GM19043 (cell line): ENCODE measurements around the gene UQCR11.

ENCODE experiments used
- ATAC-seq: cut with Tn5 transposase; IDR thresholded peaks from one replicate; pipeline ENCODE4 v1.9.1; 2021; ENCODE audit warnings: low read depth; ENCODE audit not compliant: unreplicated experiment

Gene UQCR11

DNA sequence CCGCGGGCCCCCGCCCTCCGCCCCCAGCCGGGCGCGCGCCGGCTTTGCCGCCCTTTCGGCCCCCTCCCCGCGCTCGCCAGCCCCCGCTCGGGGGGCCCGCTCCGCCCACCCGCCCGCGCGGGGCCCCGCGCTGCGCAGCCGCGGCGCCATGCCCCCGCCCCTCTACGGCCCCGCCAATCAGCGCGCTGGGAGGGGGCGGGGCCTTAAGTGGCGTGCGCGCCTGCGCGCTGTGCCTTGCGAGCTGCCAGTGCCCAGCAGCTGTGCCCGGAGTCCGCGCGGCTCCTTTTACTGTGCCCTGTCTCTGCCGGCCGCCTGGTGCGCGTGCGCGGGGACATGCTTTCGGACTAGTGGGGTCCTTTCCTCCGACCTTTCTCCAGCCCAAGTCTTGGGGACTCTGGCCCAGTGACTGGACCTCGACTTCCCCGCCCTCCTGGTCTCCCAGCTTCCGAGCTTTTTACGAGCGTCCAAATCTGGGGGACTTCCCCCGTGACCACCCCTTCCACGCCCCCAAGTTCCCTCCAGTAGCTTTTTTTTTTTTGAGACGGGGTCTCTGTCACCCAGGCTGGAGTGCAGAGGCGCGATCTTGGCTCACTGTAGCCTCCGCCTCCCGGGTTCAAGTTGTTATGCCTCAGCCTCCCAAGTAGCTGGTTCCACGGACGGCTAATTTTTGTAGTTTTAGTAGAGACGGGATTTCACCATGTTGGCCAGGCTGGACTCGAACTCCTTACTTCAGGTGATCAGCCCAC lies 12.3 kb downstream of the UQCR11 start, which contains the start of gene MBD3:
MBD3 (minus strand) TSS at position 111 of the 746 bp plus-strand sequence. CDS start 234 bp downstream, outside the sequence.
- peak; percentile 52 for ATAC-seq

DNA sequence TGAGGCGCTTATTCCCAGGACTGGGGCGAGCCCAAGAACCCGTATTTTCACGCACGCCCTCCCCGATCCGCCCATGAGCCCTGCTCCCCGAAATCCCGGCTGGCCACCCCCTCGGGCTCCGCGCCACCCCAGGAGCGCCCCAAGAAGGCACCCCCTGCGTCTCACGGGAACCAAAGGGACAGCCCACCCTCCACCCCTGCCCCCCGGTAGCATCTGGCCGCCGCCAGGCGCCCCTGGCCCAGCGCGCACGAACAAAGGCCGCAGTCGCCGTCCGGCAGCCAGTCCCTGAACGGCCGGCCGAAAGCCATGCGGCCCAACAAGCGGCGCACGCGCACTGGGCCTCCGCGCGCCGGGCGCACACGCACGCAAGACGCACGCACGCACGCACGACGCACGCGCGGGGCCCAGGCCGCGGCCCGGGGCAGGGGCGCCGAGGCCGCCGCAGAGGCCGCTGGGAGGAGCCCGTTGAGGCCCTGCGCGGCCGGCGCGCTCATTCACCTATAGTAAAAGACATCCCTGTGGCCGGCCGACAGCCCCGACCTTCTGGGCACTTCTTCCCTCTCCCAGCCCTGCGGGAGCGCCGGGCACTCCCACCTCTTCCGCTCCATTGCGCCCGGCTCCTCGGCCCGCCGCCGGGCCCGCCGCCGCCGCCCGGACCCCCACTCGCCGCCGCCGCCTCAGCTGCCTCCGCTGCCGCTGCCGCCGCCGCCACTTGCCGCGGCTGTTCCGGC lies 13.1 kb downstream of the UQCR11 start:
- ATAC-seq = peak; percentile 50

DNA sequence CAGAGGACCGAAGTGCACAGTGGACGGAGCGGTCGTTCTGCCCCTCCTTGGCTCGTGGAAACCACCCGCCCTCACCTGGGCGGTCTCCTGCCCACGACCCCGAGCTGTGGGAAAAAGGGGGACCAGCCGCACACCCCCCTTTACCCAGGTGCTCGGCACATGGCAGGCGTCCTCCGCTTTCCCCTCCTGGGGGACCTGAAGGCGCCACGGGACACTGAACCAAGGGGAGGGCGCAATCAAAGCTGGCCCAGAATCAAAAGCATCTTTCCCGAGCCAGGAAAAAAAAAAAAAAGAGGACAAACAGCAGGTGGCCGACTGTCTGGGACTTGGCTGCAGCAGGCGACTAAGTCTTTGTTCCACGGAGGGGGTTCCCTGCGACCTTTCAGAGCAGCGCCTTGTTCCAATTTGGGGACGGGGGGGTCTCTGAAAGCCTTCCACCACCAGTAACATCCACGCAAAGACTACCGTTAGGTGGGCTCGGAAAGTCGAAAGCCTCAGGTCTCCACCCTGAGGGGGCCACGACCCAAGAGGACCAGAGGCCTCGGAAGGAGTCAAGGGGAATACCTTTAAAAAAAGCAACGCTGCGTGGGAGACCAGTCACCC lies 13.7 kb downstream of the UQCR11 start:
- ATAC-seq = no peak

DNA sequence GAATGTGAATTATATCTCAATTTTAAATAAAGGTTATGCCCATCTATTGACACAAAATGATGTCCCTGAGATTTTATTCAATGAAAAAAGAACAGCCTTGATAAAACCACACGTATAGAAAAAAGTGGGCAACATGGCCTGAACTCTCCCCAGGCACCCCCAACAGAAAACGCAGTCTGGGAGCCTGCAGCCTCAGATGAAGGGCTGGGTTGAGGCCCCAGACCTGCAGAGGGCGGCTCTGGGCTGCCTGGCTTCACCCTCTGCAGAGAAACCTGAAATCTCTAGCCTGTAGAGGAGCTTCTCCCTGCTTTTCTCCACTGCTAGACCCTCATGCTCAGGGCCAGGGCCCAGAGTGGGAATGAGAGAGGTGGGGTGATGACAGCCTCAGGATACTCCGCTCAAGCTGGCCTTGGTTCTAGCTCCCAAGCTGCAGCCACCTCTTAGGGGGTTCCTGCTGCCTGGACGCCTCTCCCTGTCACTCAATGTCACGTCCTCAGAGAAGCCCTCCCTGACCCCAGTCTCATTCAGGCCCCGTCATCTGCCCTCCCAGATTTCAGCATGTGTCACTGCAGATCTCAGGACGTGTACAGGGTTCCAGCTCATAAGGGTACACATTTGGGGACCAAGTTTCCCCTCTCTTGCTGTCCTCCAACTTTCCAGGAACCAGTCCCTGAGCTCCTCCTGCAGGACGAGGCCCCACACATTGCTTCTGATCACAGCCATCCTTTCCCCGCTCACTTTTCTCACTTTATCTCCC lies 14.4 kb downstream of the UQCR11 start:
- ATAC-seq = no peak

DNA sequence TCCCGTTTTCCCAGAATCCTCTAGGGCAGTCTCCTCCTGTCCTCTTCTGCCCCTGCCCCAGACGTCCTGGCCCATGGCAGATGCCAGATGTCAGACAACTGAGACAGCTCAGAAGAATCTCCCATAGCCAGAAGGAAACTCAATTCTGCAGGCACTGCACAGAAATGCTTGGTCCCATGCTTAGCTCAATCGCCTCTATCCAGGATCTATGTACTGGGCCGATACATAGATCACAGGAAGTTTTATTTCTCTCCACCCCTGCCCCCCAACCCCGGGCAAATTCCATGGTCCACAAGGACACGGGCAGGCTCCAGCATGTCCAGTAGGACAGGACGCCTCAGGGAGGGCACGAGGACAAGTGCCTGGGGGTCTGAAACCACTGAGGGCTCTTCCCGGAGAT lies 17.4 kb downstream of the UQCR11 start:
- ATAC-seq = no peak

DNA sequence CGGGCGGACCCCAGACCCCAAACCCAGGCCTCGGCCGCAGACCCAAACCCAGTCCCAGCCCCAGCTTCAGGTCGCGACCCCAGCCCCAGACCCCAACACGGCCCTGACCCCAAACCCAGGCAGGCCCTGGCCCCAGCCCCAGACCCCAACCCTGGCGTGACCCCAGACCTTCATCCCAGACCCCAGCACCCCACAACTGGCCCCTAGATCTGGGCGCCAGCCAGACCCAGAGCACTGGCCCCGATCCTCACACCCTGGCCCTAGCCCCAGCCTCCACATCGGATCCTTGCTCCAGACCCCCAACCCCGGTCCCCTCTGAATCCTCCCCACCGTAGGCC lies 20.1 kb downstream of the UQCR11 start:
- no peak for ATAC-seq

DNA sequence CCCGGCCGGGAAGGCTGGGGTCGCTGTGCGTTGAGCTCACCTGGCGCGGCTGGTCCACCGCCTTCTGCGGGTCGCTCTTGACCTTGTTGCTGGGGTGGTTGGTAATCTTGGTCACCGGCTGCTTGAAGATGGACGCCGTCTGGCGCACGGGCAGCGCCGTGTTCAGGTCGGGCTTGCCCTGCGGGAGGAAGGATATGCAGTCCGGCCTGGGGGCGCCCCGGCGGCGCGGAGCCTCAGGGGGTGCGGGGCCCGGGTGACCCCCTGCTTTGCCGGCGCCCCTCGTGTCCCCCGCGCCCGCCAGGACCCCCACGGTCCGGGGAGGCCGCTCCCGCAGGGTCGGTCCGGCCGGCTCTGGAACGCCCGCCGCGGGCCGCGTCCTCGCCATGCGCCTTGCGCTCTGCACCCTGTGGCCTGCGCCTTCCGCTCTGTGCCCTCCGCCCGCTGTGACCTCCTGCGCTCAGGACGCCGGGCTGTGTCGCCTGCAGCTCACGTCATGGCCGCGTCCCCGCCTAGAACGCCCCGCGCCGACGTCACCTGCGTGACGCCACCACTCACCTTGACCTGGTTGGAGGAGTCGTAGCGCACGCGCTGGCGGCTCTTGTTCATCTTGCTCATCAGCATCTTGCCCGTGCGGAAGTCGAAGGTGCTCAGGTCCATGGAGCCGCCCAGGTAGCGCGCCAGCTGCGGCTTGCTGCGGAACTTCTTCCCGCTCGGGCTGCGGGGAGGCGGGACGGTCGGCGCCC lies 20.6 kb downstream of the UQCR11 start:
- ATAC-seq = no peak

DNA sequence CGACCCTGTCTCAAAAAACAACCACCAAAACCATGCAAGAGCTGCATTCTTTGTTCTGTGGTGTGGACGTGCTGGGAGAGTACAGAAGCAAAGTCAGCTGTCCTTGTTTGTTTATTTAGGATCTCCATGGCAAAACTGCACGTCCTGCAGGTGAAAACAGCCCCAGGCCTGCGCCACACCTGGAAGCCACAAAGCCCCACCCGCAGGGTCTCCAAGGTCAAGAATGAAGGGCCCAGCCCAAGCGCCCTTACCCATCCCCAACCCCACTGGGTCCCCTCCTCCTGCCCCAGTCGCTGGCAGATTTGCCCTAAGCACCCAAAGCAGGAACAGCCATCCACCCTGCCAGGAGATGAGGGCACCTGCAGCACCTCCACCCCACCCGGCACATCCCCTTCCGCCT lies 23.1 kb downstream of the UQCR11 start:
- ATAC-seq = no peak

DNA sequence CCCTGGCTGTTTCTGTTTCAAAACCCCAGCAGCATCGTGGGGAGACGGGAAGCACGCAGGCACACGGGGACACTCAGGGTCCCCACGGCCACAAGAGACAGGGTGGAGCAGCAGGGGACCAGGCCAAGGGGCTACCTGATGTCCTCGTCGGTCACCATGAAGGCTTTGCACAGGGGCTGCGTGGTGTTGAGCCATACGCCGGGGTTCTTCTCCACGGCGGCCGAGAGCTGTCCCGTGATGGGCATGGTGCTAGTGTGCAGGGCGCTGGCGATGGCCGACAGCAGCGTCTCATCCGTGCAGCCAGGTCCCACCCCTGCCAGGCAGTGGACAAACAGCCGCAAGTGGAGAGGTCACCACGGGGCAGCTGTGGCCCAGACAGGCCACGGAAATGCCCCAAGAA lies 24.3 kb downstream of the UQCR11 start:
- no peak for ATAC-seq

DNA sequence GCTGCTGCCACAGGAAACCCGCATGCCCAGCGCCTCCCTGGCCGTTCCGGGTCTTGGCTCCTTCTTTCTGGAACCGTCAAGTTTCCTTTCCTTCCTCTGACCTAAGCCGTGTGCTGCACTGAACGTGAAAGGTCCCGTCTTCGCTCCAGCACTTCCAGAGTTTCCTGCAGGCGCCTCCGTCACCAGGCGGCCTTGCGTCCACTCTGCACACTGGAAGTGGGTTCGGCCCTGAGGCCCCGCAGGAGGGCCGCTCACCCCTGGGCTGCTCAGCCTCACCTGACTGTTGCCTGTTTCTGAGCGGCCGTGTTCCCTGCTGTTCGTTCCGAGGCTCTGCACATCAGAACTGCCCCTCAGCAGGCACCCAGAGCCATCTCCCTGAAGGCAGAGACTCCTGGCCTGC lies 24.9 kb downstream of the UQCR11 start:
- no peak for ATAC-seq

DNA sequence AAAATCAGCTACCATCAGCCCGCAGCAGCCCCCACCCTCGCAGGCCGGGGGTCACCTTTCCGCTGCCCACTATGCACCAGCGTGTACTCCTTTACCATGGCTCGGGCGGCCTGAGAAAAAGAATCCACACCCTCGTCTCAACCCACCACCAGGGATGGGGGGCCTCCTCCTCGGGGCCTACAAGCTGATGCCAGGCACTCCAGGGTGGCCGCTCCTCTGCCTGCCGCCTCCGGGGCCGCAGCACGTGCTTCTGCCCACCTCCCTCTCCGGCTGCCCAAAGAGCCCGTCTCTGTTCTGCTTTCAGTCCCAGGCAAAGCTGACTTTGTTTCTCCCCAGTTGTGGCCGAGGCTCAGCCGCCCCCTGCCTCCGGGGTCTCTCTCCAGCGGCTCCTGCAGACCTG lies 26.0 kb downstream of the UQCR11 start:
- no peak for ATAC-seq

DNA sequence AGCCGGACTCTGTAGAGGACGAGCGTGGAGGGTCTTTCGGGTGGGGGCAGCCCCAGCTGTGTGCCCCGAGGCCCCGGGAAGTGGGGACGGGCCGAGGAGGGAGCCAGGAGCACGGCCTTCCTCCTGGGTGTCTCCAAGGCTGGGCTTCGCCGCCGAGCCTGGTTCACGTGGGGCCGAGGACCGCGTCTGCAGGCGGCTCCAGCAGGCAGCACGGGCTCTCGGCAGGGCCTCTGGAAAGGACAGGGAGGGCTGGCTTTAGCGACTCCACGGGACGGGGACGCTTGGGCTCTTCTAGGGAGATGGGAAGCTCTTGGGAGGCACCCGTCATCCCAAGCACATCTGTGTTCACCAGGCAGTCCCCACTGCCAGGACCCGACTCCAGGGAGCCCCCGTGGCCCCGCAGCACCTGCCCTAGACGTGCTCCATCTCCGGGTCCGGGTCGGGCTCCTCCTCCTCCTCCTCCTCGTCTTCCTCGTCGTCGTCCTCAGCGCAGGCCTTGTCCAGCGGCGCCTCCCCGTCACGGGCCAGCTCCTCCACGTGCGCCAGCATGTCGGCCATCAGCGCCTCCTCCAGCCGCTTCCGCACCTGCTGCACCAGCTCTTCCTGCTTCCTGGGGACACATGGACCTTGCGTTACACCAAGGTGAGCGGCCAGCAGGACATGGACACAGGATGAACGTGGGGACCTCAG lies 27.2 kb downstream of the UQCR11 start:
- ATAC-seq = no peak

DNA sequence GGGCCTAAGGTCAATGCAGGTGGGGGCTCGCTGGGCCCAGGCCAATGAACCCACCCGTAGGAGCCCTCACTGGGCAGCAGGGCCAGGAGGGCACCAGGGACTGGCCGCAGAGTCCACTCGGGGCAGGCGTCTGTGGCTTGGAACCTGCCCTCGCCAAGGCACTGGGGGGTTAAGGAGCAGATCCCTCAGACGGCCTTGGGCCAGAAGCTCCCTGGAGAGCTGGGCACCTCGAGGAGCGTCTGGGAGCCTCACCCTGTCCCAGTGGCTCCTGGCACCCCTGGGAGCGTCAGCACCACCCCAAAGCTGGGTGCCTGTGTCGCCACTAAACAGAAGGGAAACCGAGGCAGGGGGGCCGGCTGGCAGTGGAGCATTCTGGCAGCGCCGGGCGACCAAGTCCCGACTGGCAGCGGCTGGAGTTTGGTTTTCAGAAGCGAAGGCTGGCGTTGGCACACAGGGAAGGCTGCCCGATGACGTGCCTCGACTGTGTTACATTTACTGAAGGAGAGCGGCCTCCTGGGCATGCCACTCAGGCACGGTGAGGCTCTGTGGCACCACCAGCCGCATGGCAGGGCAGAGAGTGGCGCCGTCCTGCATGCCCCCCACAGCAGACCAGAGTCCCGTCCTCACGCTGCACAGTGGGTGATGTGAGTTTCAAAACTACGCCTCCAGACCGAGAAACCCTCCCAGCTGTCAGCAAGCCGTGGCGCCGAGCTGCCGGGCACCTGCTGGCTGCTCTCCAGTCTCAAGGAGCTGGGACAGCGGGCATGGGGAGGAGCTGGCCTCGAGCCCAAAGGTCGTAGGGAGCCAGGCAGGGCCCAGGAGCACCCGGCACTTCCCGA lies 28.0 kb downstream of the UQCR11 start:
- no peak for ATAC-seq

DNA sequence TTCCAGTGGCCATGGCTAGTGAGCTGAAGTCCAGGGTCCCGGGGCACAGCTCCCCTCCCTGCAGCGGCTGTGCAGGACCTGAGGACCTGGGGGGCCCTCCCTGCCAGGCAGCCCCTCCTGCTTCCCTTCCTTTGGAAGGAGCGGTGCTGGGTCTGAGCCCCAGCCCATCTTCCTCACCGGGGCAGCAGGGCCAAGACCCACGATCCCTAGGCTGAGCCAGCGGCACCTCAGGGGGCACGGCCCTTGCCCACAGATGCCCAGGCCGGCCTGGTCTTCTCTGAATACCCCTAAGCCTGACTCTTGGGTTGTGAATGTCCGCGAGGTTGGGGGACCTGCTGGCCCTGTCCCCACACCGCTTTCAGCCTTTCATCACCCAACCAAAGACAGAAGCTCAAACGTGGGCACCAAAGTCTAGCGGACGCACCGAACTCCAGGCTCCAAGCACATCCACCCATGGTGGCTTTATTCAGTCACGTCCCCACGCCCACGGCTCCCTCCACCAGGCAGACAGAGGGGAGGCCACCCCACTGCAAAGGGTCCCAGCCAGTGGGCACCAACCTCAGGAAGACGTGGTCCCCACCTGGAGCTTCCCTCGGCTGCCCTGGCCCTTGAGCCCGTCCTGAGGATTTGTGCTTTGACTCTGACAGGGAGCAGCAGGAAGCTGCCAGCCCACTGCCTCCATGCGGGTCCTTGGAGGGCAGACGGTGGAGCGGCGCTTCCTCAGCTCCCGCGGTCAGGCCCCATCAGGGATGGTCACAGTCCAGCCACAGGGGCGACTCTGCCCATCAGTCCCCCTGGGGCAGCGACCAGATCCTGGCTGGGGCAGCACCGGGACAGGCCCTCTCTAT lies 28.8 kb downstream of the UQCR11 start:
- ATAC-seq = no peak

DNA sequence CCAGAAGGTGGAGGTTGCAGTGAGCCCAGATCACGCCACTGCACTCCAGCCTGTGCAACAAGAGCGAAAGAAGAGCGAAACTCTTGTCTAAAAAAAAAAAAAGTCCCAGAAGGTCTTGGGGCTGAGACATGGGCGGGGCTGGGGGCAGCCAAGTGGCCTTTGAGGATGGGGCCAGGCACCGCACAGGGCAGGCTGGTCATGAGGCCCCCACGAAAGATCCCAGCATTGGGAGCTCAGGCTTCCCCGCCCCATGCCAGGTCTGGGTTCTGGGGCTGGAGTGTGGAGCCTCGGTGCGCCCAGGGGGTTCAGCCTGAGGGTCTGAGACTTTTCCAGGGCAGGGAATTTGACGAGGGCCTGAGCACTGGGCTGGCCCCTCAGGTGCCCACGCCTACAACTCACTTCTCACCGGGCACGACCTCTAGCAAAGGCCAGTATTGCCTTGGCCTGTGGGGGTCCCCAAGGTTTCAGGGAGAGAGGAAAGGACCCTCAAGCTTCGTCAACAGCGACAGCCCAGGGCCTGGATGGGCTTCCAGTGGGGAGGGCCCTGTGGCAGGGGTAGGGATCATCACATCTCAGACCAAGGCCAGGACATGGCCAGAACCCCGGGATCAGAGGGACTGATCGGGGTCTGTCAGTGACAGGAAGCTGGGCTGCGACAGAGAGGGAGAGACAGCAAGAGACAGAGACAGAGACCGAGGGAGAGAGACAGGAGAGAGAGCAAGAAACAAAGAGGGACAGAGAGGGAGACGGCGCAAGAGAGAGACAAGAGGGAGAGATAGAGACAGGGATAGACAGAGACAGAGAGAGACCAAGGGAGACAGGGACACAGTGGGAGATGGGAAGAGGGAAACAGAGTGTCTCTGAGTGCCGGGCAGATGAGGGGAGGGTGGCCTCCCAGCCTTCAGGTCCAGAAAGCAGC lies 29.7 kb downstream of the UQCR11 start:
- ATAC-seq = no peak

DNA sequence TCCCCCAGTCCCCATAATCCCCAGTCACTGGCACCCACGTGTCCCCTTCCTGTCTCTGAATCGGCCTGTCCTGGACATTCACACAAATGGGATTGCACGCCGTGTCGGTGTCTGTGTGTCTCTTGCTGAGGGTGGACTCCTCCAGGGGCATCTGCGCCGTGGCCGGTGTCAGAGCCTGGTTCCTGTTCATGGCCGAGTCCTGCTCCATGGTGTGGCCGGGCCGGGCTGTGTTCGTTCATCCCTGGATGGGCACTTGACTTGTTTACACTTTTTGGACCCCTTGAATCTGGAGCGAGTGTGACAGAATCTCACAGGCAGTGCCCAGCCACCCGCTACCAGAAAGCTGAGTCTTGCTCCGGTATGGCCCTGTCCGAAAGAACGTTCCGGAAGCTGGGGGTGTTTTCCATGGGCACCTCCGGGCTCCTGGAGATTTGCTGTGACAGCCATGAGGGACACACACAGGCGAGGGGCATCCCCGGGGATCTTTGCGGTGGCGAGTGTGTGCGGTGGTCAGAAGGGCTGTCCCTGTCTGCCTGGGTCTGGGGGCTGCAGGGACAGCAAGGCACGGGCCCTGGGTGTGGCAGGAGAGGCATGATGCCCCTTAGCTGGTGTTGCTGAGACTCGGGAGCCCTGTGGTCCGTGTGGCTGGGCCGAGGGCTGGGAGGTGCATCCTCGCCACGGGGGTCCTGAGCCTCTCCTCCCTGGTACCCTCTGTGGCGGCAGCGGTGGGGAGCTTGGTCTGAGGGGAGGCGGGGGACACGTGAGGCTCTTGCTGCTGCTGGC lies 30.7 kb downstream of the UQCR11 start:
- ATAC-seq = no peak
